Breast epithelium (tissue), 4 donors: ENCODE data around the gene MR1. TPM values are rescaled to one million over a fixed set of nuclear protein-coding genes. Genes with fewer than 3 reads are reported as not detected.
"Not testable (repeated sequence)": the region's sequence is repeated elsewhere in the genome, so short reads cannot be mapped to it uniquely, and the experiment has no call there.

ENCODE experiments used
- DNase-seq, 2 donors: peaks; one replicate each; pipeline ENCODE4 v3.0.0-alpha.2; 2019; ENCODE audit warnings: low spot score in 2 of 2
- H3K27ac ChIP-seq, 2 donors: fragments of 200-600 bp; sonication (generic) in 1 of 2; one replicate each; pipeline ENCODE4 v1.5.1; 2016 to 2019; ENCODE audit warnings: mild to moderate bottlenecking in 1 of 2
- H3K27me3 ChIP-seq, 2 donors: fragments of 200-600 bp; sonication (generic) in 1 of 2; one replicate each; pipeline versions ENCODE4 v1.5.1 to v1.6.0; 2017 to 2019; ENCODE audit warnings: control low read depth in 1 of 2, mild to moderate bottlenecking in 1 of 2
- H3K36me3 ChIP-seq: fragments of 200-600 bp; one replicate; pipeline ENCODE4 v1.5.1; 2019
- H3K4me1 ChIP-seq, 2 donors: fragments of 200-600 bp; sonication (generic); one replicate each; pipeline ENCODE4 v1.5.1; 2016 to 2019; ENCODE audit warnings: control low read depth in 1 of 2
- H3K4me3 ChIP-seq, 3 donors: fragments of 200-600 bp; sonication (generic); 1 replicate in 2 of 3; 2 replicates in 1 of 3; pipeline ENCODE4 v1.5.1; 2016 to 2019; ENCODE audit warnings: mild to moderate bottlenecking in 3 of 3, moderate library complexity in 2 of 3
- H3K9me3 ChIP-seq, 2 donors: fragments of 200-600 bp; sonication (generic) in 1 of 2; one replicate each; pipeline ENCODE4 v1.5.1; 2016 to 2019; ENCODE audit warnings: control low read depth in 1 of 2
- POLR2A ChIP-seq: fragments of 450-650 bp; IDR thresholded peaks from one replicate; pipeline ENCODE4 v1.6.1; 2016; ENCODE audit warnings: antibody characterized with exemption, mild to moderate bottlenecking, moderate library complexity
- POLR2AphosphoS5 ChIP-seq, 3 donors: sonication (generic); formaldehyde crosslinking; IDR thresholded peaks; one replicate each; pipeline ENCODE4 v1.6.1; 2017; ENCODE audit warnings: antibody characterized with exemption in 3 of 3
- intact Hi-C: fragments of 100-400 bp; cut with DNase I; formaldehyde crosslinking; loops from one replicate; pipeline ENCODE4 v1.15.1; 2023; ENCODE audit warnings: low total_unique reads
- total RNA-seq, 3 donors: library from RNA; depleted of rRNA; stranded (reverse); fragments of >200 nt; gene quantifications; one replicate each; pipeline ENCODE4 v1.1.0, GENCODE V29; 2016
- TF ChIP-seq, protein P1 (sequence below), 3 donors: fragments of 450-650 bp; IDR thresholded peaks; one replicate each; pipeline ENCODE4 v1.5.1; 2016 to 2017; ENCODE audit warnings: antibody characterized with exemption in 3 of 3, mild to moderate bottlenecking in 3 of 3, moderate library complexity in 3 of 3

Gene MR1
- total RNA-seq, 3 donors from 2014 or later: 12.8 to 23.4 (median 15.2) TPM

DNA sequence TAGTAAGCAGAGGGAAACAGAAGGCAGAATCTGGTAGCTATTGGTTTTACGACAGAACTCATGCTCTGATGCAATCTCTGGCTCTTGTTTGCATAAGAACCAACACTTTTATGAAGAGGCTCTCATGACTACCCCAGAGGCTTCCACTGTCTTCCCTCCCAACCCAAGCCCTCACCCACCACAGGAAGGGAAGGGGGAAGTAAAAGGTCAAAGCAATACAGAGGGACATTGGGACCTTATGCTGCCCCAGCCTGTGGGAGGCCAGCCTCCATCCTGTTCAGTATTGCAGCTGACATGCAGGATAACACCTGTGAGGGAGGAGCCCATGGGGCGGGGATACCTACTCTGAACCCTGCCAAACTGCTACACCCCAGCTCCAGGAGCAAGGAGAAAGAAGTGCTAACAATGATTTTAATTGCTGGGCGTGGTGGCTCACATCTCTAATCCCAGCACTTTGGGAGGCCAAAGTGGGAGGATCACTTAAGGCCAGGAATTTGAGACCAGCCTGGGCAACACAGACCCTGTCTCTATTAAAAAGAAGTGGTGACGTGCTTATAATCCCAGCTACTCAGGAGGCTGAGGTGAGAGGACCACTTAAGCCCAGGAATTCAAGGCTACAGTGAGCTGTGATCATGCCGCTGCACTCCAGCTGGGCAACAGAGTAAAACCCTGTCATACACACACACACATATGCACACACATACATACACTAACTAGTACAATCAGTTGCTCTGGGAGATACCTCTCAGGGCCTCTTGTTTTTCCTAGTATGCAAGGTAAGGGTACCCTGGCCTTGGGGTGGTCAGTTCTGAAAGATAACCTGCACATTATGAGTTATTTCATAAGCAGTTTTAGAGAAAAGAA, 9.5 kb downstream of the MR1 start:
- Histone ChIP-seq H3K36me3 (no peaks in the 10 kb centered on the region), H3K27ac (peak overlapping the region; percentile 14 to 40), H3K27me3 (no peaks in the 10 kb centered on the region), H3K9me3 (no peaks in the 10 kb centered on the region), H3K4me3 (no peak overlapping the region), H3K4me1 (peaks cover 0 to 4% of the 10 kb centered on the region in 2 donors)
- DNase-seq: no peak
- TF ChIP-seq POLR2AphosphoS5 (IDR thresholded peaks at IDR 0.05) (no peak), POLR2A (no peak)
- TF ChIP-seq, protein P1, sequence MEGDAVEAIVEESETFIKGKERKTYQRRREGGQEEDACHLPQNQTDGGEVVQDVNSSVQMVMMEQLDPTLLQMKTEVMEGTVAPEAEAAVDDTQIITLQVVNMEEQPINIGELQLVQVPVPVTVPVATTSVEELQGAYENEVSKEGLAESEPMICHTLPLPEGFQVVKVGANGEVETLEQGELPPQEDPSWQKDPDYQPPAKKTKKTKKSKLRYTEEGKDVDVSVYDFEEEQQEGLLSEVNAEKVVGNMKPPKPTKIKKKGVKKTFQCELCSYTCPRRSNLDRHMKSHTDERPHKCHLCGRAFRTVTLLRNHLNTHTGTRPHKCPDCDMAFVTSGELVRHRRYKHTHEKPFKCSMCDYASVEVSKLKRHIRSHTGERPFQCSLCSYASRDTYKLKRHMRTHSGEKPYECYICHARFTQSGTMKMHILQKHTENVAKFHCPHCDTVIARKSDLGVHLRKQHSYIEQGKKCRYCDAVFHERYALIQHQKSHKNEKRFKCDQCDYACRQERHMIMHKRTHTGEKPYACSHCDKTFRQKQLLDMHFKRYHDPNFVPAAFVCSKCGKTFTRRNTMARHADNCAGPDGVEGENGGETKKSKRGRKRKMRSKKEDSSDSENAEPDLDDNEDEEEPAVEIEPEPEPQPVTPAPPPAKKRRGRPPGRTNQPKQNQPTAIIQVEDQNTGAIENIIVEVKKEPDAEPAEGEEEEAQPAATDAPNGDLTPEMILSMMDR (IDR thresholded peaks at IDR 0.05): no peak
- intact Hi-C loops: no loop called here

GRCh38 chr1:181044449-181044966, 10.7 kb downstream of the MR1 start:
- DNase-seq: peak in 1 of 2 donors; percentile 37
- Histone ChIP-seq H3K4me1 (peaks cover 0 to 4% of the 10 kb centered on the region in 2 donors), H3K27ac (peak overlapping the region; percentile 60 to 69), H3K4me3 (no peak overlapping the region), H3K9me3 (no peaks in the 10 kb centered on the region), H3K36me3 (no peaks in the 10 kb centered on the region), H3K27me3 (no peaks in the 10 kb centered on the region)
- no peak for TF ChIP-seq POLR2A
- no peak for TF ChIP-seq POLR2AphosphoS5 (IDR thresholded peaks at IDR 0.05)
- TF ChIP-seq, protein P1 (IDR thresholded peaks at IDR 0.05): no peak
- intact Hi-C loops: no loop called here

GRCh38 chr1:181045946-181046345, 12.2 kb downstream of the MR1 start:
- H3K27me3 ChIP-seq, H3K27ac ChIP-seq, H3K4me3 ChIP-seq, H3K4me1 ChIP-seq, H3K36me3 ChIP-seq, intact Hi-C loops, H3K9me3 ChIP-seq, DNase-seq: not testable (repeated sequence)

DNA sequence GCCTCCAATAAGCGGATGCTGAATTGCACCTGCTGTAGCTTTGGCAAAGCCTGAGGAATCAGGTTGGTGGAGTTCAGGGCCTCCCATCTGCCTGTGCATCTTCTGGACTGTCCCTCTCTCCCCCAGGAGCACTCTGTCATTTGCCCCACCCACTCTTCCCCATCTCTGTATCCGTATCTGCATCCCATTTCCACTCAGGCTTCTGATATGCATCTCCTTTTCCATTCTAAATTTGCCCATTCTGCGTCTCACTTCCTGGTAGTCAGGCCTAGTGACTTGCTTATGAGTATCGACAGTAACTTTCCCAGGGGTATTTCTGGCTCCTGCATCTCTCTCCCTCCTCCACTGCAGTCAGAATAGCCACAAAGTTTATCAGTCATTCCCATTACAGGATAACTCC, 15.6 kb downstream of the MR1 start:
- intact Hi-C loops: no loop called here
- no peaks in the 10 kb centered on the region for H3K36me3 ChIP-seq
- TF ChIP-seq POLR2A (no peak), POLR2AphosphoS5 (IDR thresholded peaks at IDR 0.05) (no peak)
- TF ChIP-seq, protein P1 (IDR thresholded peaks at IDR 0.05): no peak
- no peaks in the 10 kb centered on the region for H3K27me3 ChIP-seq
- H3K4me1 ChIP-seq: no peaks in the 10 kb centered on the region
- no peak overlapping the region for H3K27ac ChIP-seq
- no peak for DNase-seq
- no peaks in the 10 kb centered on the region for H3K9me3 ChIP-seq
- no peak overlapping the region for H3K4me3 ChIP-seq

GRCh38 chr1:181050922-181051321, 17.1 kb downstream of the MR1 start:
- Histone ChIP-seq H3K9me3 (no peaks in the 10 kb centered on the region), H3K27me3 (no peaks in the 10 kb centered on the region), H3K4me3 (no peak overlapping the region), H3K27ac (no peak overlapping the region), H3K4me1 (no peaks in the 10 kb centered on the region), H3K36me3 (no peaks in the 10 kb centered on the region)
- intact Hi-C loops: loop anchor here (5.0 kb wide), 1 partner anchor 419 kb away; the partner anchor contains the start of gene XPR1
- no peak for DNase-seq
- TF ChIP-seq, protein P1 (IDR thresholded peaks at IDR 0.05): no peak
- TF ChIP-seq POLR2A (no peak), POLR2AphosphoS5 (IDR thresholded peaks at IDR 0.05) (no peak)
